ENCODE measurements around the gene PRKCQ.

DNA sequence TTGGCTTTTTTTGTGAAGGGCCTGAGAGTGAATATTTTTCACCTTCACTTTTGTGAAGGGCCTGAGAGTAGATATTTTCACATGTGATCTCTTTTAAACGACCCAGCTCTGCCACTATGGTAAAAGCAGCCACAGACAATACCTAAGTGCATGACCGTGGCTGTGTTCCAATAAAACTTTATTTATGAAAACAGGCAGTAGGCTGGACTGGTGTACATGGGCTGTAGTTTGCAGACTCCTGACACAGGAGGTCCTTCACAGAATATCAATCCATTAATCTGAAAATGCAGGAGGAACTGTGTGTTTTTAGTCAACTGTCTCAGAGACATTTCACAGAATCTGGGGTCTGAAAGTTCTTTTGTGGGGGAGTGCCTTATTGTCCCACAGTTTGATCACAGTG is 186.9 kb downstream of the PRKCQ start:
- TF ChIP-seq, protein P1, sequence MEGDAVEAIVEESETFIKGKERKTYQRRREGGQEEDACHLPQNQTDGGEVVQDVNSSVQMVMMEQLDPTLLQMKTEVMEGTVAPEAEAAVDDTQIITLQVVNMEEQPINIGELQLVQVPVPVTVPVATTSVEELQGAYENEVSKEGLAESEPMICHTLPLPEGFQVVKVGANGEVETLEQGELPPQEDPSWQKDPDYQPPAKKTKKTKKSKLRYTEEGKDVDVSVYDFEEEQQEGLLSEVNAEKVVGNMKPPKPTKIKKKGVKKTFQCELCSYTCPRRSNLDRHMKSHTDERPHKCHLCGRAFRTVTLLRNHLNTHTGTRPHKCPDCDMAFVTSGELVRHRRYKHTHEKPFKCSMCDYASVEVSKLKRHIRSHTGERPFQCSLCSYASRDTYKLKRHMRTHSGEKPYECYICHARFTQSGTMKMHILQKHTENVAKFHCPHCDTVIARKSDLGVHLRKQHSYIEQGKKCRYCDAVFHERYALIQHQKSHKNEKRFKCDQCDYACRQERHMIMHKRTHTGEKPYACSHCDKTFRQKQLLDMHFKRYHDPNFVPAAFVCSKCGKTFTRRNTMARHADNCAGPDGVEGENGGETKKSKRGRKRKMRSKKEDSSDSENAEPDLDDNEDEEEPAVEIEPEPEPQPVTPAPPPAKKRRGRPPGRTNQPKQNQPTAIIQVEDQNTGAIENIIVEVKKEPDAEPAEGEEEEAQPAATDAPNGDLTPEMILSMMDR (IDR thresholded peaks at IDR 0.05), result no peak
- no peak for TF ChIP-seq POLR2AphosphoS5 (IDR thresholded peaks at IDR 0.05)

All from breast epithelium (tissue), 3 donors.